Ectodermal cell (in vitro differentiated cells): ENCODE measurements around the gene PLAAT5.

ENCODE experiments used
- H3K27ac ChIP-seq: 2 replicates; pipeline ENCODE4 v1.7.0; 2013; ENCODE audit warnings: mild to moderate bottlenecking, low read depth, low read length; ENCODE audit not compliant: insufficient read depth, poor library complexity, severe bottlenecking
- H3K27me3 ChIP-seq: 2 replicates; pipeline ENCODE4 v1.7.0; 2013; ENCODE audit warnings: mild to moderate bottlenecking, low read length; ENCODE audit not compliant: insufficient read depth, control insufficient read depth, poor library complexity, severe bottlenecking
- H3K36me3 ChIP-seq: one replicate; pipeline ENCODE4 v1.7.0; 2013; ENCODE audit warnings: low read length; ENCODE audit not compliant: control insufficient read depth, insufficient read depth
- H3K4me1 ChIP-seq: one replicate; pipeline ENCODE4 v1.7.0; 2013; ENCODE audit warnings: low read length; ENCODE audit not compliant: control insufficient read depth, insufficient read depth
- H3K4me3 ChIP-seq: 2 replicates; pipeline ENCODE4 v1.7.0; 2013; ENCODE audit warnings: low read depth, low read length, control low read depth; ENCODE audit not compliant: insufficient read depth
- H3K9me3 ChIP-seq: 2 replicates; pipeline ENCODE4 v1.7.0; 2013; ENCODE audit warnings: mild to moderate bottlenecking, low read length, moderate library complexity; ENCODE audit not compliant: control insufficient read depth
- WGBS, 2 experiments: methylation state at CpG; one replicate each; pipeline ENCODE4 v1.1.7; 2013; ENCODE audit warnings: missing lambda C conversion rate in 2 of 2; 5-methylcytosine and 5-hydroxymethylcytosine counted together

Gene PLAAT5

GRCh38 chr11:63512816-63513215 lies 21.8 kb upstream of the PLAAT5 start:
- Histone ChIP-seq H3K4me3 (no peak overlapping the region), H3K27me3 (no peaks in the 10 kb centered on the region), H3K9me3 (no peaks in the 10 kb centered on the region), H3K27ac (no peak overlapping the region), H3K4me1 (peaks cover 3% of the 10 kb centered on the region), H3K36me3 (no peaks in the 10 kb centered on the region)
- WGBS, 2 experiments = 95% methylated on average over 7 of the region's 7 CpGs

GRCh38 chr11:63511048-63511748 lies 20.2 kb upstream of the PLAAT5 start:
- 81 to 86% methylated on average over 11 of the region's 11 CpGs for WGBS, 2 experiments
- peaks cover 3% of the 10 kb centered on the region for H3K4me1 ChIP-seq
- no peaks in the 10 kb centered on the region for H3K9me3 ChIP-seq
- H3K4me3 ChIP-seq = no peak overlapping the region
- no peaks in the 10 kb centered on the region for H3K36me3 ChIP-seq
- no peaks in the 10 kb centered on the region for H3K27me3 ChIP-seq
- H3K27ac ChIP-seq = no peak overlapping the region

- Histone ChIP-seq H3K27me3 (no peaks in the 10 kb centered on the region), H3K27ac (no peak overlapping the region), H3K36me3 (no peaks in the 10 kb centered on the region), H3K9me3 (no peaks in the 10 kb centered on the region), H3K4me3 (no peak overlapping the region), H3K4me1 (peaks cover 3% of the 10 kb centered on the region)
- WGBS, 2 experiments = 66 to 70% methylated on average over 7 of the region's 7 CpGs
Observed at GRCh38 chr11:63510360-63511047, 19.5 kb upstream of the PLAAT5 start.

- H3K36me3 ChIP-seq = no peaks in the 10 kb centered on the region
- H3K4me1 ChIP-seq = peaks cover 3% of the 10 kb centered on the region
- WGBS, 2 experiments = 94 to 95% methylated on average over 12 of the region's 12 CpGs
- no peak overlapping the region for H3K4me3 ChIP-seq
- H3K9me3 ChIP-seq = no peaks in the 10 kb centered on the region
- no peaks in the 10 kb centered on the region for H3K27me3 ChIP-seq
- no peak overlapping the region for H3K27ac ChIP-seq
Observed at GRCh38 chr11:63508745-63509144, 17.8 kb upstream of the PLAAT5 start.

- WGBS, 2 experiments = 91% methylated on average over 3 of the region's 3 CpGs
- H3K27ac ChIP-seq = no peak overlapping the region
- no peaks in the 10 kb centered on the region for H3K27me3 ChIP-seq
- H3K4me3 ChIP-seq = no peak overlapping the region
- H3K36me3 ChIP-seq = no peaks in the 10 kb centered on the region
- H3K9me3 ChIP-seq = no peaks in the 10 kb centered on the region
- peaks cover 3% of the 10 kb centered on the region for H3K4me1 ChIP-seq
Observed at GRCh38 chr11:63508009-63508408, 17.0 kb upstream of the PLAAT5 start.

- H3K27ac ChIP-seq = no peak overlapping the region
- H3K9me3 ChIP-seq = no peaks in the 10 kb centered on the region
- no peak overlapping the region for H3K4me3 ChIP-seq
- H3K27me3 ChIP-seq = no peaks in the 10 kb centered on the region
- H3K4me1 ChIP-seq = peaks cover 3% of the 10 kb centered on the region
- WGBS, 2 experiments = 68 to 87% methylated on average over 2 of the region's 2 CpGs
- no peaks in the 10 kb centered on the region for H3K36me3 ChIP-seq
Observed at GRCh38 chr11:63507511-63507910, 16.5 kb upstream of the PLAAT5 start.

- H3K4me1 ChIP-seq = peaks cover 3% of the 10 kb centered on the region
- H3K27ac ChIP-seq = no peak overlapping the region
- WGBS, 2 experiments = 98 to 100% methylated on average over 2 of the region's 2 CpGs
- H3K9me3 ChIP-seq = no peaks in the 10 kb centered on the region
- no peaks in the 10 kb centered on the region for H3K27me3 ChIP-seq
- H3K4me3 ChIP-seq = no peak overlapping the region
- no peaks in the 10 kb centered on the region for H3K36me3 ChIP-seq
Observed at GRCh38 chr11:63506876-63507275, 15.9 kb upstream of the PLAAT5 start.

GRCh38 chr11:63505857-63506528 lies 15.0 kb upstream of the PLAAT5 start, which contains the start of gene LGALS12:
Gene LGALS12, plus strand, starts transcription at chr11:63506084. Its CDS starts 375 bp downstream, at chr11:63506459.
- Histone ChIP-seq H3K27ac (no peak within 1 kb of the TSS), H3K4me3 (no peak within 1 kb of the TSS), H3K4me1 (peaks cover 3% of the 10 kb centered on the region), H3K36me3 (no peaks in the 10 kb centered on the region), H3K9me3 (no peaks in the 10 kb centered on the region), H3K27me3 (no peaks in the 10 kb centered on the region)
- WGBS, 2 experiments = 71 to 74% methylated on average over 15 of the region's 15 CpGs

GRCh38 chr11:63504933-63505586 lies 14.1 kb upstream of the PLAAT5 start:
- 84 to 94% methylated on average over 4 of the region's 4 CpGs for WGBS, 2 experiments
- Histone ChIP-seq H3K27me3 (no peaks in the 10 kb centered on the region), H3K36me3 (no peaks in the 10 kb centered on the region), H3K4me1 (no peaks in the 10 kb centered on the region), H3K9me3 (no peaks in the 10 kb centered on the region), H3K4me3 (no peak overlapping the region), H3K27ac (no peak overlapping the region)

GRCh38 chr11:63504054-63504453 lies 13.1 kb upstream of the PLAAT5 start:
- no peak overlapping the region for H3K4me3 ChIP-seq
- 78 to 88% methylated on average over 1 of the region's 1 CpG for WGBS, 2 experiments
- no peaks in the 10 kb centered on the region for H3K9me3 ChIP-seq
- no peak overlapping the region for H3K27ac ChIP-seq
- no peaks in the 10 kb centered on the region for H3K36me3 ChIP-seq
- H3K27me3 ChIP-seq = no peaks in the 10 kb centered on the region
- H3K4me1 ChIP-seq = no peaks in the 10 kb centered on the region
